PC-9 (cell line): ENCODE results near the gene PPP2R1B. TPM values are rescaled to one million over a fixed set of nuclear protein-coding genes. Genes with fewer than 3 reads are reported as not detected.

ENCODE experiments used
- BruUV-seq: library from RNA; stranded (reverse); fragments of 400-500 nt; replicated peaks from 2 replicates; lab custom pipeline; 2021; lab: Mats Ljungman, UMichigan
- CTCF ChIA-PET: fragments of 300-600 bp; sonication (Branson Sonifier 250); formaldehyde crosslinking; loops from one replicate; lab custom pipeline; 2022; ENCODE audit warnings: antibody characterized with exemption; lab: Charles Lee
- POLR2A ChIA-PET: fragments of 300-600 bp; sonication (Branson Sonifier 250); formaldehyde crosslinking; loops from one replicate; lab custom pipeline; 2022; ENCODE audit warnings: antibody characterized with exemption; ENCODE audit not compliant: unreplicated experiment; lab: Charles Lee
- DNase-seq, 2 experiments: peaks; one replicate each; pipeline versions ENCODE4 v3.0.0 to v3.0.0-alpha.2; 2015 to 2022; ENCODE audit warnings: mixed read lengths in 1 of 2
- H2AFZ ChIP-seq: fragments of 200-600 bp; sonication (generic); 2 replicates; pipeline ENCODE4 v1.8.1; 2017; ENCODE audit warnings: antibody characterized with exemption
- H3F3A ChIP-seq: fragments of 200-600 bp; sonication (generic); 2 replicates; pipeline ENCODE4 v1.8.1; 2017; ENCODE audit warnings: antibody characterized with exemption, mild to moderate bottlenecking, low read depth; ENCODE audit not compliant: insufficient read depth
- H3K27ac ChIP-seq: fragments of 200-600 bp; sonication (generic); 2 replicates; pipeline ENCODE4 v1.6.1; 2016; ENCODE audit warnings: mixed run types
- H3K27me3 ChIP-seq: fragments of 200-600 bp; sonication (generic); 2 replicates; pipeline ENCODE4 v1.6.1; 2016; ENCODE audit warnings: low read depth, mixed run types; ENCODE audit not compliant: insufficient read depth
- H3K36me3 ChIP-seq: fragments of 200-600 bp; sonication (generic); 2 replicates; pipeline ENCODE4 v1.6.1; 2016; ENCODE audit warnings: low read depth, mixed run types
- H3K4me1 ChIP-seq: fragments of 200-600 bp; sonication (generic); replicated peaks from 2 replicates; pipeline ENCODE4 v1.6.1; 2016; ENCODE audit warnings: mixed run types; ENCODE audit not compliant: insufficient read depth
- H3K4me2 ChIP-seq: fragments of 200-600 bp; sonication (generic); 2 replicates; pipeline ENCODE4 v1.6.1; 2017; ENCODE audit warnings: mixed run types
- H3K4me3 ChIP-seq: fragments of 200-600 bp; sonication (generic); 2 replicates; pipeline ENCODE4 v1.6.1; 2016; ENCODE audit warnings: mixed run types
- H3K79me2 ChIP-seq: fragments of 200-600 bp; sonication (generic); 2 replicates; pipeline ENCODE4 v1.6.1; 2017; ENCODE audit warnings: low read depth, mixed run types
- H3K9me2 ChIP-seq: fragments of 200-600 bp; sonication (generic); 2 replicates; pipeline ENCODE4 v1.8.1; 2017; ENCODE audit warnings: mild to moderate bottlenecking; ENCODE audit not compliant: insufficient read depth
- H3K9me3 ChIP-seq: fragments of 200-600 bp; sonication (generic); 2 replicates; pipeline ENCODE4 v1.8.1; 2016; ENCODE audit warnings: low read depth; ENCODE audit not compliant: insufficient read depth
- H4K20me1 ChIP-seq: fragments of 200-600 bp; sonication (generic); 2 replicates; pipeline ENCODE4 v1.8.1; 2017; ENCODE audit not compliant: insufficient read depth
- CTCF ChIP-seq: fragments of 200-600 bp; sonication (generic); conservative IDR thresholded peaks from 2 replicates; pipeline ENCODE4 v1.6.1; 2017; ENCODE audit warnings: mixed run types, antibody characterized with exemption, mild to moderate bottlenecking, moderate library complexity
- EZH2 ChIP-seq: fragments of 200-600 bp; sonication (generic); IDR thresholded peaks from 2 replicates; pipeline ENCODE4 v1.8.0; 2017; ENCODE audit warnings: antibody characterized with exemption, low read depth
- intact Hi-C: fragments of 100-400 bp; cut with micrococcal nuclease; formaldehyde crosslinking; loops from one replicate; pipeline ENCODE4 v1.10.0; 2022; ENCODE audit not compliant: unreplicated experiment
- total RNA-seq: library from RNA; stranded (reverse); gene quantifications from 2 replicates; pipeline ENCODE4 v1.2.3, GENCODE V29; 2021

PPP2R1B gene
- total RNA-seq, 1 experiment from 2014 or later: 36.4 TPM

DNA sequence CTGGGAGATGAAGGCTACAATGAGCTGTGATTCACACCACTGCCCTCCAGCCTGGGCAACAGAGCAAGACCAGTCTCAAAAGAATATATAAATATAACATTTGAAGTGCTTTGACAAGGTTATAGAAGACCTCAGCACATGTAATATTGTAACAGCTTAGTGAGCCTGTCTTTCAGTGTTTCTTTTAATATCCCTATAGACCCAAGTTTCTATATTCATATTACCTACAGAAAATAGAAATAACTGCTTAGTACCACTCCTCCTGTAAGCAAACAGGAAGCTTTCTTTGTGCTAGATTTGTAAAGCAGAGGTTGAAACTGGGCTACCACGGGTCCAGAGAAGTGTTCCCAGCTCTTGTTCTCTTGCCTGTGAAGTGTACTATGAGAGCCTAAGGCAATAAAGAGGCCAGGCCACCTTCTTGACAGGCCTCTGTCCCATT lies 68.2 kb downstream of the PPP2R1B start:
- CTCF ChIA-PET: no interaction called here
- H3K79me2 ChIP-seq: no peaks in the 10 kb centered on the region

GRCh38 chr11:111696556-111696955 lies 69.6 kb downstream of the PPP2R1B start:
- intact Hi-C loops: no loop called here
- no TSS peak for BruUV-seq
- no peak overlapping the region for H3K4me2 ChIP-seq

More for the DNA sequence above, 68.2 kb downstream of the PPP2R1B start:
- Histone ChIP-seq H3K4me3 (no peak overlapping the region), H3F3A (no peaks in the 10 kb centered on the region), H3K4me2 (no peak overlapping the region), H3K9me2 (no peaks in the 10 kb centered on the region), H3K27me3 (no peaks in the 10 kb centered on the region), H2AFZ (no peak overlapping the region), H4K20me1 (peaks cover 10% of the 10 kb centered on the region; the same call in 1 of the 2 replicates), H3K27ac (no peak overlapping the region), H3K9me3 (no peaks in the 10 kb centered on the region), H3K36me3 (peaks cover 15% of the 10 kb centered on the region), H3K4me1 (no peaks in the 10 kb centered on the region)
- TF ChIP-seq EZH2: no peak
- TF ChIP-seq CTCF: no peak
- intact Hi-C loops: no loop called here
- no peak for DNase-seq
- BruUV-seq: no TSS peak
- POLR2A ChIA-PET: no interaction called here

GRCh38 chr11:111694851-111695250 lies 71.3 kb downstream of the PPP2R1B start:
- no peak for DNase-seq
- no TSS peak for BruUV-seq
- no peaks in the 10 kb centered on the region for H3K9me2 ChIP-seq

More at GRCh38 chr11:111696556-111696955, 69.6 kb downstream of the PPP2R1B start:
- peaks cover 14% of the 10 kb centered on the region for H3K36me3 ChIP-seq
- no peaks in the 10 kb centered on the region for H3K9me3 ChIP-seq
- H3K4me3 ChIP-seq: no peak overlapping the region
- H2AFZ ChIP-seq: no peak overlapping the region
- peaks cover 10% of the 10 kb centered on the region; the same call in 1 of the 2 replicates for H4K20me1 ChIP-seq
- no peaks in the 10 kb centered on the region for H3K79me2 ChIP-seq
- POLR2A ChIA-PET: no interaction called here
- H3K27ac ChIP-seq: no peak overlapping the region
- CTCF ChIA-PET: no interaction called here
- DNase-seq: no peak
- no peaks in the 10 kb centered on the region for H3K27me3 ChIP-seq
- TF ChIP-seq EZH2 (no peak), CTCF (no peak)
- H3K4me1 ChIP-seq: no peaks in the 10 kb centered on the region
- peaks cover under 1% of the 10 kb centered on the region; the same call in 1 of the 2 replicates for H3F3A ChIP-seq
- no peaks in the 10 kb centered on the region for H3K9me2 ChIP-seq

More at GRCh38 chr11:111694851-111695250, 71.3 kb downstream of the PPP2R1B start:
- Histone ChIP-seq H3K27ac (no peak overlapping the region), H3K4me1 (no peaks in the 10 kb centered on the region), H3K27me3 (no peaks in the 10 kb centered on the region), H2AFZ (no peak overlapping the region), H3K4me2 (no peak overlapping the region), H3K4me3 (no peak overlapping the region), H4K20me1 (peaks cover 10% of the 10 kb centered on the region; the same call in 1 of the 2 replicates), H3K36me3 (peaks cover 23% of the 10 kb centered on the region), H3K9me3 (no peaks in the 10 kb centered on the region), H3F3A (peaks cover 5% of the 10 kb centered on the region; the same call in 1 of the 2 replicates), H3K79me2 (no peaks in the 10 kb centered on the region)
- TF ChIP-seq EZH2 (no peak), CTCF (no peak)
- ChIA-PET CTCF (no interaction called here), POLR2A (no interaction called here)
- intact Hi-C loops: no loop called here
